Small intestine (tissue), 7 donors: ENCODE measurements around the gene EPB42. TPM values are rescaled to one million over a fixed set of nuclear protein-coding genes. Genes with fewer than 3 reads are reported as not detected.
A peak's percentile ranks its signal among the peaks of the same experiment; 100 is the strongest.

ENCODE experiments used
- DNase-seq, 2 donors: peaks; one replicate each; pipeline versions ENCODE4 v3.0.0 to v3.0.0-alpha.2; 2013
- FAIRE-seq: peaks from 2 replicates; lab custom pipeline; 2012; peaks lifted over from hg19 to GRCh38; lab: Jason Lieb, UNC
- H3K27ac ChIP-seq, 3 donors: one replicate each; pipeline ENCODE4 v1.5.1; 2013; ENCODE audit warnings: low read length in 2 of 3, mild to moderate bottlenecking in 2 of 3, control low read depth in 1 of 3, inconsistent platforms in 1 of 3, low read depth in 1 of 3, moderate library complexity in 1 of 3
- H3K27me3 ChIP-seq, 3 donors: one replicate each; pipeline ENCODE4 v1.6.1; 2013; ENCODE audit warnings: low read length in 3 of 3, inconsistent platforms in 1 of 3; ENCODE audit not compliant: control insufficient read depth in 3 of 3, insufficient read depth in 3 of 3
- H3K36me3 ChIP-seq, 3 donors: one replicate each; pipeline ENCODE4 v1.6.1; 2013; ENCODE audit warnings: low read length in 3 of 3, inconsistent platforms in 1 of 3, low read depth in 1 of 3, mild to moderate bottlenecking in 1 of 3, moderate library complexity in 1 of 3; ENCODE audit not compliant: control insufficient read depth in 3 of 3, insufficient read depth in 2 of 3
- H3K4me1 ChIP-seq, 3 donors: one replicate each; pipeline ENCODE4 v1.6.1; 2013; ENCODE audit warnings: low read length in 2 of 3, inconsistent platforms in 1 of 3, low read depth in 1 of 3, mild to moderate bottlenecking in 1 of 3, moderate library complexity in 1 of 3; ENCODE audit not compliant: control insufficient read depth in 3 of 3, insufficient read depth in 2 of 3
- H3K4me3 ChIP-seq, 3 donors: one replicate each; pipeline ENCODE4 v1.5.1; 2013; ENCODE audit warnings: low read length in 3 of 3, control low read depth in 1 of 3, inconsistent platforms in 1 of 3, low read depth in 1 of 3, mild to moderate bottlenecking in 1 of 3, moderate library complexity in 1 of 3
- H3K9me3 ChIP-seq, 2 donors: one replicate each; pipeline ENCODE4 v1.6.1; 2013; ENCODE audit warnings: low read depth in 1 of 2, low read length in 1 of 2; ENCODE audit not compliant: control insufficient read depth in 2 of 2, insufficient read depth in 1 of 2
- WGBS, 3 donors: extraction: QIAGEN DNeasy Blood & Tissue Kit; methylation state at CpG; one replicate each; pipeline ENCODE4 v1.1.7; 2013; 5-methylcytosine and 5-hydroxymethylcytosine counted together
- polyA plus RNA-seq, 4 donors: library from polyadenylated mRNA; stranded (reverse) in 3 of 4; unstranded in 1 of 4; fragments of 200-250 nt in 3 of 4; fragments of 120-200 nt in 1 of 4; gene quantifications; one replicate each; pipeline versions ENCODE4 v1.2.1 to v1.2.3, GENCODE V29; 2013
- donor health status: healthy with polysubstance abuse.
- donor health status: control.
- donor health status: control.
- donor health status: Bipolar disorder and iron deficiency.
- donor health status: healthy.

Gene EPB42
- polyA plus RNA-seq, 4 donors: 0.34 TPM; not detected in 3

GRCh38 chr15:43211224-43211735 is 9.5 kb downstream of the EPB42 start:
- no peaks in the 10 kb centered on the region for H3K36me3 ChIP-seq
- no peak overlapping the region for H3K4me3 ChIP-seq
- FAIRE-seq: no peak
- no peak overlapping the region for H3K27ac ChIP-seq
- H3K9me3 ChIP-seq: no peaks in the 10 kb centered on the region
- peak in 1 of 2 donors; percentile 4 for DNase-seq
- peaks cover 0 to 30% (median 2%) of the 10 kb centered on the region in 3 donors for H3K27me3 ChIP-seq
- WGBS, 3 donors: 66 to 72% (median 70%) methylated on average over 4 of the region's 4 CpGs
- no peaks in the 10 kb centered on the region for H3K4me1 ChIP-seq

- Histone ChIP-seq H3K4me1 (no peaks in the 10 kb centered on the region), H3K9me3 (no peaks in the 10 kb centered on the region), H3K27me3 (peaks cover 0 to 30% (median 2%) of the 10 kb centered on the region in 3 donors), H3K36me3 (no peaks in the 10 kb centered on the region), H3K4me3 (no peak overlapping the region), H3K27ac (no peak overlapping the region)
- 67 to 76% (median 74%) methylated on average over 9 of the region's 9 CpGs for WGBS, 3 donors
- FAIRE-seq (no peak), DNase-seq (no peak)
These were observed 10.0 kb downstream of the EPB42 start for GRCh38 chr15:43210807-43211206.

- FAIRE-seq: no peak
- WGBS, 3 donors: 79 to 87% (median 81%) methylated on average over 15 of the region's 15 CpGs
These were observed 10.6 kb downstream of the EPB42 start for GRCh38 chr15:43210172-43210745.

GRCh38 chr15:43209059-43209824 is 11.6 kb downstream of the EPB42 start:
- 56 to 69% (median 68%) methylated on average over 13 of the region's 13 CpGs for WGBS, 3 donors
- no peak overlapping the region for H3K4me3 ChIP-seq
- no peak for FAIRE-seq
- peaks cover 0 to 30% (median 2%) of the 10 kb centered on the region in 3 donors for H3K27me3 ChIP-seq
- H3K36me3 ChIP-seq: no peaks in the 10 kb centered on the region
- H3K4me1 ChIP-seq: no peaks in the 10 kb centered on the region
- H3K9me3 ChIP-seq: no peaks in the 10 kb centered on the region
- H3K27ac ChIP-seq: no peak overlapping the region
- peak in 1 of 2 donors; percentile 18 for DNase-seq

More at GRCh38 chr15:43210172-43210745, 10.6 kb downstream of the EPB42 start:
- H3K9me3 ChIP-seq: no peaks in the 10 kb centered on the region
- no peaks in the 10 kb centered on the region for H3K36me3 ChIP-seq
- no peak overlapping the region for H3K4me3 ChIP-seq
- H3K4me1 ChIP-seq: no peaks in the 10 kb centered on the region
- no peak for DNase-seq
- H3K27me3 ChIP-seq: peaks cover 0 to 30% (median 2%) of the 10 kb centered on the region in 3 donors
- H3K27ac ChIP-seq: no peak overlapping the region

- 64 to 68% (median 67%) methylated on average over 23 of the region's 23 CpGs for WGBS, 3 donors
These were observed 12.5 kb downstream of the EPB42 start for GRCh38 chr15:43208052-43209002.

GRCh38 chr15:43207024-43207423 is 13.8 kb downstream of the EPB42 start:
- Histone ChIP-seq H3K4me1 (no peaks in the 10 kb centered on the region), H3K27ac (no peak overlapping the region), H3K4me3 (no peak overlapping the region), H3K27me3 (peaks cover 0 to 30% (median 2%) of the 10 kb centered on the region in 3 donors), H3K9me3 (no peaks in the 10 kb centered on the region), H3K36me3 (no peaks in the 10 kb centered on the region)
- FAIRE-seq (no peak), DNase-seq (no peak)
- WGBS, 3 donors: 84 to 91% (median 89%) methylated on average over 9 of the region's 9 CpGs

More at GRCh38 chr15:43208052-43209002, 12.5 kb downstream of the EPB42 start:
- no peak for DNase-seq
- no peak for FAIRE-seq
- Histone ChIP-seq H3K4me3 (no peak overlapping the region), H3K36me3 (no peaks in the 10 kb centered on the region), H3K27me3 (peaks cover 0 to 30% (median 2%) of the 10 kb centered on the region in 3 donors), H3K27ac (no peak overlapping the region), H3K4me1 (no peaks in the 10 kb centered on the region), H3K9me3 (no peaks in the 10 kb centered on the region)

- no peaks in the 10 kb centered on the region for H3K36me3 ChIP-seq
- no peak for FAIRE-seq
- 71 to 77% (median 76%) methylated on average over 5 of the region's 5 CpGs for WGBS, 3 donors
These were observed 14.8 kb downstream of the EPB42 start for GRCh38 chr15:43206054-43206453.

More at GRCh38 chr15:43206054-43206453, 14.8 kb downstream of the EPB42 start:
- peaks cover 0 to 30% (median 2%) of the 10 kb centered on the region in 3 donors for H3K27me3 ChIP-seq
- no peaks in the 10 kb centered on the region for H3K4me1 ChIP-seq
- H3K9me3 ChIP-seq: no peaks in the 10 kb centered on the region
- no peak for DNase-seq
- H3K27ac ChIP-seq: no peak overlapping the region
- H3K4me3 ChIP-seq: no peak overlapping the region
